Liver (tissue), 9 donors: ENCODE data around the gene CD28. TPM values are rescaled to one million over a fixed set of nuclear protein-coding genes. Genes with fewer than 3 reads are reported as not detected.

Experiments used
- DNase-seq: peaks from one replicate; pipeline ENCODE4 v3.0.0-alpha.2; 2017; ENCODE audit warnings: low spot score
- H3K27ac ChIP-seq, 2 donors: one replicate each; pipeline ENCODE4 v1.7.0; 2013; ENCODE audit warnings: inconsistent platforms in 2 of 2, low read length in 2 of 2, control low read depth in 1 of 2, low read depth in 1 of 2, mild to moderate bottlenecking in 1 of 2
- H3K27me3 ChIP-seq, 4 donors: one replicate each; pipeline versions ENCODE4 v1.6.1 to v1.7.0; 2013; ENCODE audit warnings: low read length in 3 of 4, inconsistent platforms in 1 of 4, mild to moderate bottlenecking in 1 of 4, moderate library complexity in 1 of 4; ENCODE audit not compliant: control insufficient read depth in 4 of 4, insufficient read depth in 4 of 4
- H3K36me3 ChIP-seq, 4 donors: one replicate each; pipeline versions ENCODE4 v1.6.1 to v1.7.0; 2013; ENCODE audit warnings: low read length in 3 of 4, mild to moderate bottlenecking in 3 of 4, low read depth in 1 of 4, moderate library complexity in 1 of 4; ENCODE audit not compliant: control insufficient read depth in 4 of 4, insufficient read depth in 3 of 4
- H3K4me1 ChIP-seq, 4 donors: one replicate each; pipeline versions ENCODE4 v1.6.1 to v1.7.0; 2013; ENCODE audit warnings: low read length in 3 of 4, mild to moderate bottlenecking in 3 of 4, moderate library complexity in 1 of 4; ENCODE audit not compliant: control insufficient read depth in 4 of 4, insufficient read depth in 4 of 4
- H3K4me3 ChIP-seq, 3 donors: one replicate each; pipeline versions ENCODE4 v1.6.1 to v1.7.0; 2013; ENCODE audit warnings: low read length in 3 of 3, control low read depth in 1 of 3, low read depth in 1 of 3, mild to moderate bottlenecking in 1 of 3
- H3K9ac ChIP-seq, 2 donors: one replicate each; pipeline ENCODE4 v1.7.0; 2013; ENCODE audit warnings: low read length in 2 of 2, mild to moderate bottlenecking in 2 of 2, moderate library complexity in 2 of 2, control low read depth in 1 of 2, low read depth in 1 of 2
- H3K9me3 ChIP-seq, 4 donors: one replicate each; pipeline versions ENCODE4 v1.6.1 to v1.7.0; 2013; ENCODE audit warnings: low read length in 3 of 4; ENCODE audit not compliant: control insufficient read depth in 4 of 4
- ATF3 ChIP-seq: IDR thresholded peaks from 2 replicates; pipeline ENCODE4 v1.6.1; 2016; ENCODE audit warnings: antibody characterized with exemption
- CTCF ChIP-seq: fragments of 150-350 bp; IDR thresholded peaks from 2 replicates; pipeline ENCODE4 v1.5.1; 2017; ENCODE audit warnings: improper control_type of control experiment, low read depth, low read length; ENCODE audit not compliant: missing input control
- FOXA1 ChIP-seq: IDR thresholded peaks from 2 replicates; pipeline ENCODE4 v1.6.1; 2016; ENCODE audit warnings: antibody characterized with exemption
- FOXA2 ChIP-seq: IDR thresholded peaks from 2 replicates; pipeline ENCODE4 v1.6.1; 2016; ENCODE audit warnings: antibody characterized with exemption
- GABPA ChIP-seq, 2 donors: IDR thresholded peaks in 1 of 2; conservative IDR thresholded peaks in 1 of 2; 2 replicates each; pipeline ENCODE4 v1.6.1; 2016; ENCODE audit warnings: antibody characterized with exemption in 2 of 2, mild to moderate bottlenecking in 1 of 2, moderate library complexity in 1 of 2
- HNF4A ChIP-seq, 2 donors: conservative IDR thresholded peaks; 2 replicates each; pipeline ENCODE4 v1.6.1; 2016; ENCODE audit warnings: antibody characterized with exemption in 2 of 2, mild to moderate bottlenecking in 2 of 2
- HNF4G ChIP-seq: IDR thresholded peaks from 2 replicates; pipeline ENCODE4 v1.6.1; 2016; ENCODE audit warnings: antibody characterized with exemption
- JUND ChIP-seq, 2 donors: IDR thresholded peaks; 2 replicates each; pipeline ENCODE4 v1.6.1; 2016; ENCODE audit warnings: antibody characterized with exemption in 2 of 2
- MAX ChIP-seq: IDR thresholded peaks from 2 replicates; pipeline ENCODE4 v1.6.1; 2016; ENCODE audit warnings: antibody characterized with exemption
- NR2F2 ChIP-seq: IDR thresholded peaks from 2 replicates; pipeline ENCODE4 v1.6.1; 2016; ENCODE audit warnings: antibody characterized with exemption
- RAD21 ChIP-seq, 2 donors: IDR thresholded peaks; 2 replicates each; pipeline ENCODE4 v1.6.1; 2016; ENCODE audit warnings: antibody characterized with exemption in 2 of 2, mild to moderate bottlenecking in 2 of 2
- RXRA ChIP-seq, 2 donors: IDR thresholded peaks; 2 replicates each; pipeline ENCODE4 v1.6.1; 2017 to 2018; ENCODE audit warnings: antibody characterized with exemption in 2 of 2, mild to moderate bottlenecking in 1 of 2
- SP1 ChIP-seq: IDR thresholded peaks from 2 replicates; pipeline ENCODE4 v1.6.1; 2018; ENCODE audit warnings: antibody characterized with exemption, mild to moderate bottlenecking
- TAF1 ChIP-seq: conservative IDR thresholded peaks from 2 replicates; pipeline ENCODE4 v1.6.1; 2016; ENCODE audit warnings: antibody characterized with exemption, mild to moderate bottlenecking
- YY1 ChIP-seq: IDR thresholded peaks from 2 replicates; pipeline ENCODE4 v1.6.1; 2016; ENCODE audit warnings: antibody characterized with exemption, mild to moderate bottlenecking
- WGBS: extraction: QIAGEN DNeasy Blood & Tissue Kit; methylation state at CpG from one replicate; pipeline ENCODE4 v1.1.7; 2013; 5-methylcytosine and 5-hydroxymethylcytosine counted together
- polyA plus RNA-seq, 2 donors: library from polyadenylated mRNA; stranded (reverse) in 1 of 2; unstranded in 1 of 2; fragments of 200-250 nt in 1 of 2; fragments of >200 nt in 1 of 2; fragmentation: Nextera tagmentation in 1 of 2; extraction: Ambion mirVana in 1 of 2; gene quantifications; one replicate each; pipeline versions ENCODE4 v1.2.1 to v1.2.3, GENCODE V29; 2013 to 2015
- total RNA-seq, 2 donors: library from RNA; depleted of rRNA; stranded (reverse); fragments of >200 nt; gene quantifications; one replicate each; pipeline ENCODE4 v1.2.3, GENCODE V29; 2014
- donor health status: healthy.
- donor health status: healthy.
- donor health status: healthy.
- donor health status: healthy.
- donor health status: healthy.

Gene CD28
- total and polyA plus RNA-seq, 4 donors, result 0.08 to 0.93 (median 0.33) TPM

GRCh38 chr2:203739351-203739750 lies 32.9 kb downstream of the CD28 start (continued):
- TF ChIP-seq ATF3, result no peak
- TF ChIP-seq YY1, result no peak
- no peak for TF ChIP-seq CTCF
- no peak for TF ChIP-seq HNF4A (conservative IDR thresholded peaks at IDR 0.05)
- TF ChIP-seq TAF1, result no peak
- no peak for TF ChIP-seq SP1
- TF ChIP-seq FOXA2, result no peak

GRCh38 chr2:203740871-203741281 lies 34.4 kb downstream of the CD28 start:
- Histone ChIP-seq H3K27ac (no peak overlapping the region), H3K4me1 (no peaks in the 10 kb centered on the region), H3K9me3 (no peaks in the 10 kb centered on the region), H3K4me3 (no peak overlapping the region), H3K9ac (no peak overlapping the region), H3K27me3 (no peaks in the 10 kb centered on the region), H3K36me3 (no peaks in the 10 kb centered on the region)
- 77% methylated on average over 2 of the region's 2 CpGs for WGBS
- TF ChIP-seq HNF4A (conservative IDR thresholded peaks at IDR 0.05) (no peak), RAD21 (IDR thresholded peaks at IDR 0.05) (no peak), HNF4G (no peak), FOXA1 (no peak), SP1 (no peak), FOXA2 (no peak), CTCF (no peak), MAX (no peak), NR2F2 (no peak), GABPA (IDR thresholded peaks at IDR 0.05 in 1 of 2, conservative IDR thresholded peaks at IDR 0.05 in 1 of 2) (no peak), YY1 (no peak), JUND (IDR thresholded peaks at IDR 0.05) (no peak)
- DNase-seq, result no peak

- no peaks in the 10 kb centered on the region for H3K27me3 ChIP-seq
- TF ChIP-seq RXRA (IDR thresholded peaks at IDR 0.05) (no peak), GABPA (IDR thresholded peaks at IDR 0.05 in 1 of 2, conservative IDR thresholded peaks at IDR 0.05 in 1 of 2) (no peak), MAX (no peak), JUND (IDR thresholded peaks at IDR 0.05) (no peak)
- no peak overlapping the region for H3K9ac ChIP-seq
- H3K36me3 ChIP-seq, result no peaks in the 10 kb centered on the region
- no peaks in the 10 kb centered on the region for H3K4me1 ChIP-seq
- no peak overlapping the region for H3K27ac ChIP-seq
- H3K9me3 ChIP-seq, result no peaks in the 10 kb centered on the region
- H3K4me3 ChIP-seq, result no peak overlapping the region
- no peak for DNase-seq
- WGBS, result 93% methylated on average over 1 of the region's 1 CpG
Measured at GRCh38 chr2:203741566-203741965, 35.1 kb downstream of the CD28 start.
